Measurements from ENCODE around the gene SLC23A1. TPM values are rescaled to one million over a fixed set of nuclear protein-coding genes. Genes with fewer than 3 reads are reported as not detected.

Gene SLC23A1
- total and polyA plus RNA-seq, 9 of the 15 experiments (the other 6 are each of a cell fraction or from before 2014, with no cell fraction given): 0.03 to 0.20 (median 0.05) TPM; not detected in 5

- TF ChIP-seq RREB1 (CRISPR knock-in tag; IDR thresholded peaks at IDR 0.05) (0 out of 2 replicates have a peak, but pooled peaks have one; percentile 8), PHF8 (IDR thresholded peaks at IDR 0.05; ENCODE audit: borderline replicate concordance, low read length) (peak; percentile 29; the same call in 1 of the 2 replicates), NFIC (IDR thresholded peaks at IDR 0.05) (peak; percentile 22; the same call in 1 of the 2 replicates), L3MBTL2 (IDR thresholded peaks at IDR 0.05) (peak; percentile 46; the same call in 1 of the 2 replicates), ZEB2 (IDR thresholded peaks at IDR 0.05) (peak; percentile 61; the same call in 1 of the 2 replicates), RHOXF2B (CRISPR knock-in tag; conservative IDR thresholded peaks at IDR 0.05) (no peak), STAG1 (CRISPR knock-in tag; IDR thresholded peaks at IDR 0.05; ENCODE audit: borderline replicate concordance) (peak; percentile 20; the same call in 1 of the 2 replicates), ZMIZ1 (IDR thresholded peaks at IDR 0.05; ENCODE audit: low read depth in 2 of 2, low read length in 2 of 2) (0 out of 4 replicates have a peak, but pooled peaks of 1 of the 2 experiments have one; percentile 52), RBBP5 (IDR thresholded peaks at IDR 0.05; ENCODE audit: borderline replicate concordance, insufficient read depth, low read length, poor library complexity, severe bottlenecking) (peak; percentile 11), GABPB1 (CRISPR knock-in tag; IDR thresholded peaks at IDR 0.05) (no peak), EP400 (IDR thresholded peaks at IDR 0.05) (peak; percentile 62), JUND (IDR thresholded peaks at IDR 0.05; ENCODE audit: borderline replicate concordance, low read depth, low read length) (0 out of 2 replicates have a peak, but pooled peaks have one; percentile 18), JUND (tag; IDR thresholded peaks at IDR 0.05; ENCODE audit: borderline replicate concordance, low read depth, low read length) (no peak; the same call in 2 of the 3 replicates)
Observed at GRCh38 chr5:139385061-139386049, 2.3 kb upstream of the SLC23A1 start (continued).
